Keratinocyte (primary cell): ENCODE results near the gene NHSL2. TPM values are rescaled to one million over a fixed set of nuclear protein-coding genes. Genes with fewer than 3 reads are reported as not detected.

ENCODE experiments used
- DNase-seq: peaks from one replicate; pipeline ENCODE4 v3.0.0-alpha.2; 2011; ENCODE audit warnings: low read depth, missing footprints, low spot score
- FAIRE-seq: peaks from 2 replicates; lab custom pipeline; 2011; peaks lifted over from hg19 to GRCh38; lab: Jason Lieb, UNC
- H2AFZ ChIP-seq: 2 replicates; pipeline ENCODE4 v1.6.0; 2012; ENCODE audit warnings: low read length, control low read depth, inconsistent platforms; ENCODE audit not compliant: control insufficient read depth
- H3K27ac ChIP-seq: 2 replicates; pipeline ENCODE4 v1.5.1; 2011; ENCODE audit warnings: low read length; ENCODE audit not compliant: control insufficient read depth, insufficient read depth
- H3K27me3 ChIP-seq: 3 replicates; pipeline ENCODE4 v1.6.0; 2011; ENCODE audit warnings: low read length; ENCODE audit not compliant: control insufficient read depth, insufficient read depth; ENCODE audit errors: extremely low read depth
- H3K36me3 ChIP-seq, 2 experiments: 2 replicates in 1 of 2; 3 replicates in 1 of 2; pipeline ENCODE4 v1.5.1; 2011; ENCODE audit warnings: low read length in 2 of 2, mild to moderate bottlenecking in 1 of 2; ENCODE audit not compliant: control insufficient read depth in 2 of 2, insufficient read depth in 2 of 2; ENCODE audit errors: extremely low read depth in 1 of 2
- H3K4me1 ChIP-seq: 3 replicates; pipeline ENCODE4 v1.5.1; 2011; ENCODE audit warnings: low read length; ENCODE audit not compliant: control insufficient read depth, insufficient read depth; ENCODE audit errors: extremely low read depth
- H3K4me2 ChIP-seq: 3 replicates; pipeline ENCODE4 v1.6.0; 2011; ENCODE audit warnings: low read depth, low read length; ENCODE audit not compliant: control insufficient read depth, insufficient read depth; ENCODE audit errors: extremely low read depth
- H3K4me3 ChIP-seq, 3 experiments: fragments of 200-600 bp in 1 of 3; sonication (generic) in 1 of 3; 2 replicates in 2 of 3; 3 replicates in 1 of 3; pipeline ENCODE4 v1.5.1; 2011 to 2016; ENCODE audit warnings: low read length in 3 of 3, mild to moderate bottlenecking in 3 of 3, control low read depth in 2 of 3, inconsistent platforms in 1 of 3, low read depth in 1 of 3, mixed read lengths in 1 of 3, mixed run types in 1 of 3, moderate library complexity in 1 of 3; ENCODE audit not compliant: control insufficient read depth in 2 of 3, insufficient read depth in 2 of 3; ENCODE audit errors: extremely low read depth in 1 of 3
- H3K79me2 ChIP-seq: 2 replicates; pipeline ENCODE4 v1.6.0; 2012; ENCODE audit warnings: low read length; ENCODE audit not compliant: control insufficient read depth, insufficient read depth
- H3K9ac ChIP-seq: 3 replicates; pipeline ENCODE4 v1.6.0; 2011; ENCODE audit warnings: low read length; ENCODE audit not compliant: control insufficient read depth, insufficient read depth; ENCODE audit errors: extremely low read depth
- H3K9me1 ChIP-seq: 3 replicates; pipeline ENCODE4 v1.6.0; 2011; ENCODE audit warnings: low read length; ENCODE audit not compliant: control insufficient read depth, insufficient read depth; ENCODE audit errors: extremely low read depth
- H3K9me3 ChIP-seq: 2 replicates; pipeline ENCODE4 v1.5.1; 2012; ENCODE audit warnings: low read depth, low read length; ENCODE audit not compliant: control insufficient read depth
- H4K20me1 ChIP-seq: 3 replicates; pipeline ENCODE4 v1.6.0; 2011; ENCODE audit warnings: low read length; ENCODE audit not compliant: control insufficient read depth, insufficient read depth; ENCODE audit errors: extremely low read depth
- CTCF ChIP-seq, 3 experiments: IDR thresholded peaks in 1 of 3; conservative IDR thresholded peaks in 1 of 3; optimal IDR thresholded peaks in 1 of 3; 2 replicates in 2 of 3; 3 replicates in 1 of 3; pipeline versions ENCODE3 to v1.5.1; 2011; ENCODE audit warnings: low read length in 3 of 3, mild to moderate bottlenecking in 3 of 3, moderate library complexity in 2 of 3, control low read depth in 1 of 3, inconsistent platforms in 1 of 3; ENCODE audit not compliant: insufficient read depth in 2 of 3; ENCODE audit errors: extremely low read depth in 1 of 3
- EZH2 ChIP-seq: IDR thresholded peaks from one replicate; pipeline ENCODE4 v1.6.1; 2012; ENCODE audit warnings: inconsistent platforms, mild to moderate bottlenecking, low read length, moderate library complexity
- dilution Hi-C: fragments of 300-500 bp; cut with MboI; formaldehyde crosslinking; loops from one replicate; pipeline ENCODE4 v1.7.0; 2020; ENCODE audit warnings: low sequenced_read_pairs; ENCODE audit not compliant: extremely low pct_ligation_motif_present
- polyA plus RNA-seq, 5 experiments: library from polyadenylated mRNA; depleted of rRNA in 3 of 5; stranded (reverse) in 3 of 5; stranded (forward) in 1 of 5; unstranded in 1 of 5; fragments of >200 nt; gene quantifications; 1 replicate in 1 of 5; 2 replicates in 3 of 5; 3 replicates in 1 of 5; pipeline versions ENCODE4 v1.2.1 to v1.2.3, GENCODE V29; 2011 to 2012; ENCODE audit warnings: missing spikeins in 2 of 5, low read depth in 1 of 5, low replicate concordance in 1 of 5

NHSL2 gene
- polyA plus RNA-seq, 1 donor (not counting 4 experiments of a cell fraction or from before 2014, with no cell fraction given) = 0.04 TPM

GRCh38 chrX:72086995-72087394, 176.3 kb downstream of the NHSL2 start:
- peaks cover 2% of the 10 kb centered on the region for H4K20me1 ChIP-seq
- DNase-seq (no peak), FAIRE-seq (no peak)
- H3K4me1 ChIP-seq = no peaks in the 10 kb centered on the region
- TF ChIP-seq EZH2 (no peak), CTCF (optimal IDR thresholded peaks at IDR 0.05 in 1 of 3, IDR thresholded peaks at IDR 0.05 in 1 of 3, conservative IDR thresholded peaks at IDR 0.05 in 1 of 3; ENCODE audit: extremely low read depth in 1 of 3, insufficient read depth in 2 of 3, low read length in 3 of 3) (no peak)
- dilution Hi-C loops = no loop called here
- H3K79me2 ChIP-seq = no peaks in the 10 kb centered on the region
- H3K27ac ChIP-seq = no peak overlapping the region
- H3K36me3 ChIP-seq = no peaks in the 10 kb centered on the region
- H3K4me2 ChIP-seq = no peak overlapping the region
- peaks cover 15% of the 10 kb centered on the region for H3K27me3 ChIP-seq
- no peak overlapping the region for H2AFZ ChIP-seq
- no peaks in the 10 kb centered on the region for H3K9me3 ChIP-seq
- no peak overlapping the region for H3K9ac ChIP-seq
- no peaks in the 10 kb centered on the region for H3K9me1 ChIP-seq
- no peak overlapping the region for H3K4me3 ChIP-seq

GRCh38 chrX:72088761-72089160, 178.1 kb downstream of the NHSL2 start:
- no peak overlapping the region for H3K9ac ChIP-seq
- no peaks in the 10 kb centered on the region for H3K9me3 ChIP-seq
- H3K4me3 ChIP-seq = no peak overlapping the region
- H2AFZ ChIP-seq = no peak overlapping the region
- no peaks in the 10 kb centered on the region for H3K36me3 ChIP-seq
- H3K9me1 ChIP-seq = no peaks in the 10 kb centered on the region
- H3K4me1 ChIP-seq = no peaks in the 10 kb centered on the region
- no peak overlapping the region for H3K27ac ChIP-seq
- H3K4me2 ChIP-seq = no peak overlapping the region
- H4K20me1 ChIP-seq = peaks cover 2% of the 10 kb centered on the region
- no peak for DNase-seq
- peaks cover 15% of the 10 kb centered on the region for H3K27me3 ChIP-seq
- FAIRE-seq = no peak
- dilution Hi-C loops = no loop called here
- TF ChIP-seq EZH2 (no peak), CTCF (optimal IDR thresholded peaks at IDR 0.05 in 1 of 3, IDR thresholded peaks at IDR 0.05 in 1 of 3, conservative IDR thresholded peaks at IDR 0.05 in 1 of 3; ENCODE audit: extremely low read depth in 1 of 3, insufficient read depth in 2 of 3, low read length in 3 of 3) (no peak)
- no peaks in the 10 kb centered on the region for H3K79me2 ChIP-seq
